HEK293 (cell line): ENCODE results near the gene CDKAL1.

Experiments used
- CTCF ChIA-PET: fragments of 350-600 bp; formaldehyde crosslinking; extraction: SDS; loops from one replicate; lab custom pipeline; 2021; ENCODE audit warnings: antibody characterized with exemption; lab: Yijun Ruan, JAX
- POLR2A ChIA-PET: fragments of 300-600 bp; formaldehyde crosslinking; extraction: SDS; loops from one replicate; lab custom pipeline; 2020; ENCODE audit warnings: antibody characterized with exemption, inconsistent platforms; lab: Yijun Ruan, JAX
- H3K27ac ChIP-seq: fragments of 200-500 bp; sonication (Bioruptor generic); 2 replicates; pipeline ENCODE4 v1.5.1; 2014; ENCODE audit warnings: low read depth, low read length, control low read depth, inconsistent platforms; ENCODE audit errors: extremely low read depth
- H3K36me3 ChIP-seq, 2 experiments: fragments of 200-500 bp in 1 of 2; sonication (Bioruptor generic) in 1 of 2; 1 replicate in 1 of 2; 2 replicates in 1 of 2; pipeline ENCODE4 v1.5.1; 2014 to 2017; ENCODE audit warnings: inconsistent platforms in 2 of 2, low read length in 2 of 2; ENCODE audit not compliant: control insufficient read depth in 2 of 2, insufficient read depth in 1 of 2
- H3K4me1 ChIP-seq: fragments of 200-500 bp; sonication (Bioruptor generic); 2 replicates; pipeline ENCODE4 v1.5.1; 2014; ENCODE audit warnings: mild to moderate bottlenecking, low read length, inconsistent platforms; ENCODE audit not compliant: control insufficient read depth, insufficient read depth
- H3K4me3 ChIP-seq: 2 replicates; pipeline ENCODE4 v1.5.1; 2011; ENCODE audit warnings: low read depth, mild to moderate bottlenecking, control low read depth, low read length, moderate library complexity
- H3K9me3 ChIP-seq: fragments of 200-500 bp; sonication (Bioruptor generic); 2 replicates; pipeline ENCODE4 v1.5.1; 2014; ENCODE audit warnings: low read depth, low read length, inconsistent platforms; ENCODE audit not compliant: control insufficient read depth, insufficient read depth
- HOXC10 ChIP-seq: sonication (generic); formaldehyde crosslinking; IDR thresholded peaks from 2 replicates; pipeline ENCODE4 v1.8.1; 2023; ENCODE audit warnings: mild to moderate bottlenecking, missing genetic modification reagents
- IKZF3 ChIP-seq: fragments of 450-650 bp; IDR thresholded peaks from 2 replicates; pipeline ENCODE4 v1.5.0; 2018; ENCODE audit warnings: missing biosample characterization, mild to moderate bottlenecking, missing genetic modification characterization, moderate library complexity
- KLF7 ChIP-seq: fragments of 450-650 bp; formaldehyde crosslinking; IDR thresholded peaks from 2 replicates; pipeline ENCODE4 v1.5.1; 2016; ENCODE audit warnings: missing biosample characterization, missing genetic modification characterization, borderline replicate concordance
- MYNN ChIP-seq: fragments of 450-650 bp; formaldehyde crosslinking; IDR thresholded peaks from 2 replicates; pipeline ENCODE4 v1.5.1; 2016; ENCODE audit warnings: missing biosample characterization, missing genetic modification characterization, borderline replicate concordance
- RBAK ChIP-seq: fragments of 450-650 bp; formaldehyde crosslinking; IDR thresholded peaks from 2 replicates; pipeline ENCODE4 v1.5.1; 2016; ENCODE audit warnings: missing biosample characterization, missing genetic modification characterization
- SCRT2 ChIP-seq: fragments of 450-650 bp; formaldehyde crosslinking; IDR thresholded peaks from 2 replicates; pipeline ENCODE4 v1.5.1; 2016; ENCODE audit warnings: missing biosample characterization, missing genetic modification characterization
- SETDB1 ChIP-seq: IDR thresholded peaks from one replicate; pipeline ENCODE4 v1.6.1; 2017; ENCODE audit warnings: mild to moderate bottlenecking, low read length, moderate library complexity, mixed read lengths; ENCODE audit not compliant: insufficient read length
- ZFP3 ChIP-seq: fragments of 450-650 bp; formaldehyde crosslinking; IDR thresholded peaks from 2 replicates; pipeline ENCODE4 v1.5.1; 2016; ENCODE audit warnings: low read depth, missing biosample characterization, missing genetic modification characterization
- ZNF23 ChIP-seq: fragments of 450-650 bp; formaldehyde crosslinking; IDR thresholded peaks from 2 replicates; pipeline ENCODE4 v1.5.1; 2016; ENCODE audit warnings: missing biosample characterization, missing genetic modification characterization, borderline replicate concordance
- ZNF354C ChIP-seq: fragments of 450-650 bp; formaldehyde crosslinking; IDR thresholded peaks from 2 replicates; pipeline ENCODE4 v1.5.1; 2016; ENCODE audit warnings: missing biosample characterization, missing genetic modification characterization, low read depth, borderline replicate concordance
- ZNF366 ChIP-seq: fragments of 450-650 bp; formaldehyde crosslinking; conservative IDR thresholded peaks from 2 replicates; pipeline ENCODE4 v1.5.1; 2016; ENCODE audit warnings: missing biosample characterization, missing genetic modification characterization
- ZNF529 ChIP-seq: fragments of 450-650 bp; formaldehyde crosslinking; IDR thresholded peaks from 2 replicates; pipeline ENCODE4 v1.5.1; 2017; ENCODE audit warnings: missing genetic modification characterization, missing biosample characterization; ENCODE audit not compliant: insufficient replicate concordance
- ZNF530 ChIP-seq: fragments of 450-650 bp; formaldehyde crosslinking; IDR thresholded peaks from 2 replicates; pipeline ENCODE4 v1.5.1; 2016; ENCODE audit warnings: low read depth, missing biosample characterization, missing genetic modification characterization
- ZNF555 ChIP-seq: fragments of 450-650 bp; formaldehyde crosslinking; conservative IDR thresholded peaks from 2 replicates; pipeline ENCODE4 v1.5.1; 2017; ENCODE audit warnings: missing biosample characterization, mild to moderate bottlenecking, missing genetic modification characterization, inconsistent platforms
- ZNF560 ChIP-seq: fragments of 450-650 bp; formaldehyde crosslinking; IDR thresholded peaks from 2 replicates; pipeline ENCODE4 v1.5.1; 2017; ENCODE audit warnings: missing biosample characterization, missing genetic modification characterization, borderline replicate concordance
- ZNF654 ChIP-seq: fragments of 450-650 bp; formaldehyde crosslinking; IDR thresholded peaks from 2 replicates; pipeline ENCODE4 v1.5.1; 2016; ENCODE audit warnings: low read depth, missing biosample characterization, missing genetic modification characterization
- ZSCAN23 ChIP-seq: fragments of 450-650 bp; formaldehyde crosslinking; IDR thresholded peaks from 2 replicates; pipeline ENCODE4 v1.5.1; 2016; ENCODE audit warnings: missing biosample characterization, missing genetic modification characterization
- ZXDB ChIP-seq: fragments of 450-650 bp; formaldehyde crosslinking; IDR thresholded peaks from 2 replicates; pipeline ENCODE4 v1.5.1; 2016; ENCODE audit warnings: missing biosample characterization, missing genetic modification characterization
- TF ChIP-seq, protein P1 (sequence below): fragments of 450-650 bp; formaldehyde crosslinking; IDR thresholded peaks from 2 replicates; pipeline ENCODE4 v1.5.1; 2016; ENCODE audit warnings: missing biosample characterization, missing genetic modification characterization
- TF ChIP-seq, protein P2 (sequence below): fragments of 450-650 bp; formaldehyde crosslinking; IDR thresholded peaks from 2 replicates; pipeline ENCODE4 v1.5.1; 2016; ENCODE audit warnings: missing biosample characterization, missing genetic modification characterization
- TF ChIP-seq, protein P3 (sequence below): fragments of 450-650 bp; formaldehyde crosslinking; IDR thresholded peaks from 2 replicates; pipeline ENCODE4; 2016; ENCODE audit warnings: missing biosample characterization, missing genetic modification characterization
- TF ChIP-seq, protein P4 (sequence below): fragments of 450-650 bp; formaldehyde crosslinking; IDR thresholded peaks from 2 replicates; pipeline ENCODE4 v1.5.1; 2016; ENCODE audit warnings: missing biosample characterization, missing genetic modification characterization

CDKAL1 gene

DNA sequence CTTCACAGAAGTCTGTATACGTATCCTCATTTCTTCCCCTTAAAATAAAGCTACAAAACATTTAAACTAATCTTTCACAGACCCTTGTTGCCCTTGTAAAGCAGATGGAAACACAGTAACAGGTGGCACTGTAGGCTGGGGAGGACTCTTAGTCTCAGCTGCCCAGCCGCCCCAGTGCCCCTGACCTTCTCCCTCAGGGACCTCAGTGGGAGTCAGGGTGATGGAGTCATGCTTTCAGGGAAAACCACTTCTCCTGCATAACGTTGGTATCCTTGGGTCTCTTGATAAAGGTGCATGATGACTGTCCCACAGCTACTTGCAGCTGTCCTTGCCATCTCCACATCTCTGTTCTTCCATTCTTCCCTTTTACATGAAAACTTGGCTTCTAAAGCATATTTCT lies 198.6 kb downstream of the CDKAL1 start:
- Histone ChIP-seq H3K4me3 (no peak overlapping the region), H3K27ac (no peak overlapping the region), H3K9me3 (no peaks in the 10 kb centered on the region), H3K4me1 (peaks cover 5% of the 10 kb centered on the region; the same call in 1 of the 2 replicates), H3K36me3 (no peaks in the 10 kb centered on the region)
- TF ChIP-seq, protein P1, sequence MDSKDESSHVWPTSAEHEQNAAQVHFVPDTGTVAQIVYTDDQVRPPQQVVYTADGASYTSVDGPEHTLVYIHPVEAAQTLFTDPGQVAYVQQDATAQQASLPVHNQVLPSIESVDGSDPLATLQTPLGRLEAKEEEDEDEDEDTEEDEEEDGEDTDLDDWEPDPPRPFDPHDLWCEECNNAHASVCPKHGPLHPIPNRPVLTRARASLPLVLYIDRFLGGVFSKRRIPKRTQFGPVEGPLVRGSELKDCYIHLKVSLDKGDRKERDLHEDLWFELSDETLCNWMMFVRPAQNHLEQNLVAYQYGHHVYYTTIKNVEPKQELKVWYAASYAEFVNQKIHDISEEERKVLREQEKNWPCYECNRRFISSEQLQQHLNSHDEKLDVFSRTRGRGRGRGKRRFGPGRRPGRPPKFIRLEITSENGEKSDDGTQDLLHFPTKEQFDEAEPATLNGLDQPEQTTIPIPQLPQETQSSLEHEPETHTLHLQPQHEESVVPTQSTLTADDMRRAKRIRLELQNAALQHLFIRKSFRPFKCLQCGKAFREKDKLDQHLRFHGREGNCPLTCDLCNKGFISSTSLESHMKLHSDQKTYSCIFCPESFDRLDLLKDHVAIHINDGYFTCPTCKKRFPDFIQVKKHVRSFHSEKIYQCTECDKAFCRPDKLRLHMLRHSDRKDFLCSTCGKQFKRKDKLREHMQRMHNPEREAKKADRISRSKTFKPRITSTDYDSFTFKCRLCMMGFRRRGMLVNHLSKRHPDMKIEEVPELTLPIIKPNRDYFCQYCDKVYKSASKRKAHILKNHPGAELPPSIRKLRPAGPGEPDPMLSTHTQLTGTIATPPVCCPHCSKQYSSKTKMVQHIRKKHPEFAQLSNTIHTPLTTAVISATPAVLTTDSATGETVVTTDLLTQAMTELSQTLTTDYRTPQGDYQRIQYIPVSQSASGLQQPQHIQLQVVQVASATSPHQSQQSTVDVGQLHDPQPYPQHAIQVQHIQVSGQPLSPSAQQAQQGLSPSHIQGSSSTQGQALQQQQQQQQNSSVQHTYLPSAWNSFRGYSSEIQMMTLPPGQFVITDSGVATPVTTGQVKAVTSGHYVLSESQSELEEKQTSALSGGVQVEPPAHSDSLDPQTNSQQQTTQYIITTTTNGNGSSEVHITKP = no peak
- TF ChIP-seq IKZF3 (tag by site-specific recombination) (no peak), ZNF354C (no peak), ZNF555 (tag by site-specific recombination) (no peak), ZXDB (tag by site-specific recombination) (no peak), ZSCAN23 (tag by site-specific recombination) (no peak)
- TF ChIP-seq, protein P2, sequence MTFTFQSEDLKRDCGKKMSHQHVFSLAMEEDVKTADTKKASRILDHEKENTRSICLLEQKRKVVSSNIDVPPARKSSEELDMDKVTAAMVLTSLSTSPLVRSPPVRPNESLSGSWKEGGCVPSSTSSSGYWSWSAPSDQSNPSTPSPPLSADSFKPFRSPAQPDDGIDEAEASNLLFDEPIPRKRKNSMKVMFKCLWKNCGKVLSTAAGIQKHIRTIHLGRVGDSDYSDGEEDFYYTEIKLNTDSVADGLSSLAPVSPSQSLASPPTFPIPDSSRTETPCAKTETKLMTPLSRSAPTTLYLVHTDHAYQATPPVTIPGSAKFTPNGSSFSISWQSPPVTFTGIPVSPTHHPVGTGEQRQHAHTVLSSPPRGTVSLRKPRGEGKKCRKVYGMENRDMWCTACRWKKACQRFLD (tag by site-specific recombination) = no peak
- ChIA-PET POLR2A (no interaction called here), CTCF (interaction anchor here (0.8 kb wide), 1 partner anchor 9 kb away, joined by 4 read pairs; no protein-coding TSS in a partner anchor)

DNA sequence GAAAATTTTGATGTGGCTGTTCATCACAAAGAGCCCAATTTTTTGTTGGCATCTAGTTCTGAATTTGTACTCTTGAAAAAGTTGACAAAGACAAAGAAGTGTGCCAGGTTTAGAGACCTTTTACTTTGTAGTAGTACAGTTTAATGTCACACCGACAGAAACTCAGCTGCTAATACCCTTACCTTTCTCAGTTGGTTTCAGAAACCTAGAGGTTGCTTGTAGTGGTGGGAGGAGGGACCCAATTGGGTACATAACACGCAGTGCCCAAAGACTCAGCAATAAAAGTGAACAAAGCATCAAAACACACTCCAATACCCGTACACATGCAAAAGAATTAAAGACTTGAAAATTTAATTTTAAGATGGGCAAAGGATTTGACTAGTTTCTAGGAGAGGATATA lies 203.7 kb downstream of the CDKAL1 start:
- ChIA-PET CTCF (interaction anchor here (1.0 kb wide), 1 partner anchor 8 kb away, joined by 3 read pairs; no protein-coding TSS in a partner anchor), POLR2A (no interaction called here)
- Histone ChIP-seq H3K4me1 (no peaks in the 10 kb centered on the region; the same call in 1 of the 2 replicates), H3K9me3 (no peaks in the 10 kb centered on the region), H3K36me3 (no peaks in the 10 kb centered on the region), H3K4me3 (no peak overlapping the region), H3K27ac (no peak overlapping the region)
- TF ChIP-seq MYNN (tag by site-specific recombination) (no peak), ZNF366 (tag by site-specific recombination) (no peak), ZFP3 (tag by site-specific recombination) (no peak), ZNF529 (tag by site-specific recombination) (no peak), SETDB1 (no peak), ZNF530 (tag by site-specific recombination) (no peak), SCRT2 (tag by site-specific recombination) (no peak), HOXC10 (CRISPR knock-in tag) (no peak), RBAK (tag by site-specific recombination) (no peak), ZNF560 (tag by site-specific recombination) (no peak), ZNF654 (tag by site-specific recombination) (no peak), ZNF23 (no peak), KLF7 (tag by site-specific recombination) (no peak)
- TF ChIP-seq, protein P3, sequence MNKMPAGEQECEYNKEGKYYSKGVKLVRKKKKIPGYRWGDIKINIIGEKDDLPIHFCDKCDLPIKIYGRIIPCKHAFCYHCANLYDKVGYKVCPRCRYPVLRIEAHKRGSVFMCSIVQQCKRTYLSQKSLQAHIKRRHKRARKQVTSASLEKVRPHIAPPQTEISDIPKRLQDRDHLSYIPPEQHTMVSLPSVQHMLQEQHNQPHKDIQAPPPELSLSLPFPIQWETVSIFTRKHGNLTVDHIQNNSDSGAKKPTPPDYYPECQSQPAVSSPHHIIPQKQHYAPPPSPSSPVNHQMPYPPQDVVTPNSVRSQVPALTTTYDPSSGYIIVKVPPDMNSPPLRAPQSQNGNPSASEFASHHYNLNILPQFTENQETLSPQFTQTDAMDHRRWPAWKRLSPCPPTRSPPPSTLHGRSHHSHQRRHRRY = no peak
- TF ChIP-seq, protein P4, sequence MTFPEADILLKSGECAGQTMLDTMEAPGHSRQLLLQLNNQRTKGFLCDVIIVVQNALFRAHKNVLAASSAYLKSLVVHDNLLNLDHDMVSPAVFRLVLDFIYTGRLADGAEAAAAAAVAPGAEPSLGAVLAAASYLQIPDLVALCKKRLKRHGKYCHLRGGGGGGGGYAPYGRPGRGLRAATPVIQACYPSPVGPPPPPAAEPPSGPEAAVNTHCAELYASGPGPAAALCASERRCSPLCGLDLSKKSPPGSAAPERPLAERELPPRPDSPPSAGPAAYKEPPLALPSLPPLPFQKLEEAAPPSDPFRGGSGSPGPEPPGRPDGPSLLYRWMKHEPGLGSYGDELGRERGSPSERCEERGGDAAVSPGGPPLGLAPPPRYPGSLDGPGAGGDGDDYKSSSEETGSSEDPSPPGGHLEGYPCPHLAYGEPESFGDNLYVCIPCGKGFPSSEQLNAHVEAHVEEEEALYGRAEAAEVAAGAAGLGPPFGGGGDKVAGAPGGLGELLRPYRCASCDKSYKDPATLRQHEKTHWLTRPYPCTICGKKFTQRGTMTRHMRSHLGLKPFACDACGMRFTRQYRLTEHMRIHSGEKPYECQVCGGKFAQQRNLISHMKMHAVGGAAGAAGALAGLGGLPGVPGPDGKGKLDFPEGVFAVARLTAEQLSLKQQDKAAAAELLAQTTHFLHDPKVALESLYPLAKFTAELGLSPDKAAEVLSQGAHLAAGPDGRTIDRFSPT = no peak
- TF ChIP-seq, protein P2 (tag by site-specific recombination) = no peak
